DMS153 (cell line): Measurements from ENCODE around the gene ENC1.

Source experiments
- DNase-seq: peaks from one replicate; lab custom pipeline; 2025; lab: John Stamatoyannopoulos, UW

Gene ENC1

DNA sequence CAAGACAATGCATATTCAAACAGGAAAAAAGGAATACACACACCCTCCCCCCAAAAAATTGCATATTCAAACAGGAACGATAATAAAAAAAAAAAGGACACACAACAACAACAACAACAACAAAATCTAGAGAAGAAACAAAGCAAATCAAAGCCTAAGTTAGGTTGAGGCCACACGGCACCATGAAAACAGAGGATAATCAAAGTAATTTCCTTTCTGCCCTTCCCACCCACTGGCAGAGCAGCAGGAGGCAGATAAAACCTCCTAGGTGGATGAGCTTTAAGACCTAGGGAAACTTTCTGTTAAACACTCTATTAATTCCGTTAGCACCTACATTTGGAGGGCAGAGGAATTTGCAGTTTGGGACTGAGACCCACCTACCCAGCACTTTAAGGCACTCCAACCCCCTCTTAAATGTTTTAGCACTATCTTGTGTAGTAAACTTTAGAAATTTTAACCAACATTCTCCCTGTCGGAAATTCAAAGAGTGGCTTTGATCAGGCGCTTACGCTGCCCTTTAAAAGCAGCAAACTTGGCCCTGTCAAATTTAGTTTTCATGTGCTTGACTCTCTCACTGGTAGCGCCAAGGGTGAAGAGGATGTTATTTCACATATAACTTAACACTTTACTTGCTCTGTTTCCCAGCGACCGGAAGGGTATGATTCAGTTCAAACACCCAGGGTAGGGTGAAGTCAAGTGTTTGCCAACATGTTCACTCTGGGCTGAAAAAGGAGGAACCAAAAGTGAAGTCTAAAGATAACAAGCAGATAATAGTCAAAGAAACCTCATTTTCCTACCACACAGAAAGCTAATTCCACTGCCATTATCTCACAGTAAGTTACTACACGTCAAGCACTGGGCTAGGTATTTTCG lies 9.2 kb downstream of the ENC1 start:
- no peak for DNase-seq

GRCh38 chr5:74630453-74631066 lies 10.0 kb downstream of the ENC1 start:
- no peak for DNase-seq

DNA sequence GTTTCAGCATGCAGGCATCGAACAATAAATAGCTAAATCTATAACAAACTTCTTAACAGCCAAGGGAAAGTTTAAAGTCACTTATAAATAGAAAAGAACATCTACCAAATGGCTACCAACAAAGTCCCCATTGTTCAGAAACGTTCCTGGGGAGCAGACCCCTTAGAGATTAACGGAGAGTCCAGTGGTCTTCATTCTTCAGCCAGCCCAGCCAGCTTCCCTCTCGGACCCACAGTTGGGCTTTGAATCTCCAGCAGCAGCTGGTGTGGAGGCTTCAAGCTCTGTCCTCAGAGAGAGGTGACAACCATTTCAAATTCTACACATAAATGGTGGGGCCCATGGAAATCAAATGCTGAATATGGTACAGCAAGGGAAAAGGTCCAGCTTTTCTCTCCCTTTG lies 11.2 kb downstream of the ENC1 start:
- DNase-seq = no peak

DNA sequence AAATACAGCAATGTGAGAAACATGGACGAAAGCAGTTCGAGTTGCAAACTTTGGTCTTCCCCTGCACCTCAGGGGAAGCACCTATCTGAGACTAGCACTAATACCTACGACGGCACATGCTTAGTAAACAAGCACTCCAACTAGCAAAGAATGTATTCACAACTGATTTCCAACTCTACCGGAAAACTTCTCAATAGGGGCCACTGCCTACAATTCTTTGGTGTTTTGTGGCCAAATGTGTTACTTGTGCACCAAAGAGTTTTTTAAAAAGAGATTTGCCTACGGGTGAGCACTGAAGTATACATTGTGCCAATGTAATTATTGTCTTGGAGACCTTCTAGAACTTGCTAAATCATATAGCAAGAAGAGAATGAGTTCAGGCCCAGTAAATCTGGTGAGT lies 12.2 kb downstream of the ENC1 start:
- DNase-seq = no peak

GRCh38 chr5:74627646-74628279 lies 12.8 kb downstream of the ENC1 start:
- DNase-seq = no peak

DNA sequence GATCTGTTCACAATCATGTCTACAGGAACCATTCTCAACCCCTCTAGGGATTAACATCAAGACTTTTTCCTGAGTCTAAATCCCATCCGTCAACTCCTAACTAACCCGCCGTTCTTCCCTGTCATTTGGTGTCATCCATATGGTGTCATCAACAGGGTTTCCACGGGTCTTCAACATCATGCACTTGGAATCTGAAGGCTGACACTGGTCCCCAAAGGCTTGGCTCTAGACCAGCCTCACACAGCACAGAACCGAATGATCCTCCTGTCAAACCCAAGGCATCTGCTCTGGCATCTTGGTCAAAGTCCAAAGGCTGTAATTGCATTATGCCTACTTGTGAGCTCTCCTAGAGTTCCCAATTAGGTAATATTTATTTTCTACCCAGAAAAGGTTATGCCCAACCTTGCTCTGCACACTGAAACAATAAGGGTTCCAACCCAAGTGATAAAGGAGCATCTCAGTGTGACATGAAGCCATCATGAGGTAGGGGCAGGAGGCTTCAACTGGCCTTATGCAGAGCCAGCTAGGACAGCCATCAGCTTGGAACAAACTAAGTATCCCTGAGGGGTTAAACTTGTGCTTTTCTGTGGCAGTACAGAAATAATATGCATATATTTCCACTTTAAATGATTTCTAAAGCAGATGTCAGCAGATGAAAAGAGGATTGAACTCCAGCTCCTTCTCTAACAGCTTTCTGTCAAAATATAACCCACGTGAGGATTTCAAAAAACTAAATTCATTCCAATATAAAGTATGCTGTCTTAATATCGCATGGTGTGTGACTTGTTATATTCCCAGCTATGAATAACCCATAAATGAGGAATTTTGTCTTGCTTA lies 13.9 kb downstream of the ENC1 start:
- no peak for DNase-seq

- DNase-seq = no peak
Observed at GRCh38 chr5:74625742-74626241, 14.7 kb downstream of the ENC1 start.

- no peak for DNase-seq
Observed at GRCh38 chr5:74624931-74625505, 15.5 kb downstream of the ENC1 start.

DNA sequence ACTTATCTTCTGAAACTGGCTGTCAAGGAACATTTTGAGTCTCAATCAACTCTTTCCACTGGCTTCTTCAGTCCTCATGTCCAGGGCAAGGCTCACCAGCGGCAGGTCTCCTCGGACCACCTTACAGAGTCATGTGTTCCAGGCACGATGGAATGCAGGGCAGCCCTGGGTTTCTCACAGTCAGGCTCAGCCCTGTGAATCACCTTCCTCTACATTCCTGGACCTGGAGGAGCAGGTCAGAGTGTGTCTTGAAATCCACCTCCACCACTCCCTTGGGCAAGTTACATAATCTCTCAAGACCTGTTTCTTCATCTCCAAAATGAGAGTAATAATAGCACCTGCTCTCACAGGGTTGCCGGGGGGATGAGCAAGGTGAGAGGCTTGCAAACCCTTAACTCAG lies 16.0 kb downstream of the ENC1 start:
- DNase-seq = no peak

GRCh38 chr5:74623748-74624408 lies 16.6 kb downstream of the ENC1 start:
- DNase-seq = no peak

DNA sequence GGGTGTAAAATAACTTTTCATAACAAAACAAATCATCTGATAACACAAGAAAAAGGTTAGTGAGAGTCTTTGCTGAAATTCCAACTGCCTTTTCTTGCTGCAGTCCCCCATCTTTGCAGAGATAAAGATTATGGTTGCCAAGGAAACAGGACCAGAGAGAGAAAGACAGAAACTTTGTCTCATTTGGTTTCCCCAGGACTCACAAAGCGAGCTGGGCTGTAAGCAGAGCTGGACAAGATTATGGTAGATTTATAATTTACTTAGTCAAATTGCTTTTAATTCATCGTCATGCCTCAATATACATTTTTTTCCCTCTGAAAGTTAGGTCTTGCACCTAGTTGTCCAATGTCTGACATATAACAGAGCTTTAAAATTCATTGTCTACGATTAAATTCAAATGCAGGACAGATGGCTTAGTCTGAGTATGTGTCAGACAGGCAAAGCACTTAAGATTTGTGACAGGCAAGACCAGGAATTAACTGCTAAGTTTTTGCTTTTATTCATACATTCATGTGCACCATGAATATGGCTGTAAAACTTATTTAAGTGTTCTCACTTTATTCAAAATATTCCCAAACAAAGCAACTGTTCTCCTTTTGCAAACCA lies 17.4 kb downstream of the ENC1 start:
- DNase-seq = no peak

DNA sequence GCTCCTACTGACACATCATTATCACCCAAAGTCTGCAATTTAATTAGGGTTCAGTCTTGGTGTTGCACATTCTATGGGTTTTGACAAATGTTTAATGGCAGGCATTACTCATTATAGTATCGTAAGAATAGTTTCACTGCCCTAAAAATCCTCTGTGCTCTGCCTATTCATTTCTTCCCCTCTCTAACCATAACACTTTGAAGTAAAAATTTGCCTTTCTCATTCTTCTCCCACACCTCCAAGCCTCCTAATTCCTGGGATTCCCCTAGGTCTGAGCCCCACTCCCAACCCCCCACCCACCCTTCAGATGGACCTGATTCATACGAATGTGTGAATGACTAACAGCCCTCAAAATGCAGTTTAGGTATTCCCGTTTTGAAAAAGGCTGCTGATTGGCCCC lies 18.4 kb downstream of the ENC1 start:
- no peak for DNase-seq

DNA sequence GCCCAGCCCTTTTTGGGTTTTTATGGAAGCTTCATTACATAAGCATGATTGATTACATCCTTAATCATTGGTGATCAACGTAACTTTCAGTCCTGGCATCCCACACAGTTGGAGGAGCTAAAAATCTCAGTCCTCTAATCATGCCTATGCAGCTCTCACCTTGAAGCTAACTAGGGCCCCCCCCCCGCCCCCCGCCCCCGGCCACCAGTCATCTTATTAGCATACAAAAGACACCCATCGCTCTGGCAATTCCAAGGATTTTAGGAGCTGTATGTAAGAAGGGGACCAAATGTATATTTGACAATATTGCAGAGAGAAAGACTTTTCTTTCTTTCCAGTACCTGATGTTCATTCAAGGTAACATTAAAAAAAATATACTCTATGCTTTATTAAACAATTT lies 19.0 kb downstream of the ENC1 start:
- DNase-seq = no peak

- no peak for DNase-seq
Observed at GRCh38 chr5:74619308-74619707, 21.2 kb downstream of the ENC1 start.

DNA sequence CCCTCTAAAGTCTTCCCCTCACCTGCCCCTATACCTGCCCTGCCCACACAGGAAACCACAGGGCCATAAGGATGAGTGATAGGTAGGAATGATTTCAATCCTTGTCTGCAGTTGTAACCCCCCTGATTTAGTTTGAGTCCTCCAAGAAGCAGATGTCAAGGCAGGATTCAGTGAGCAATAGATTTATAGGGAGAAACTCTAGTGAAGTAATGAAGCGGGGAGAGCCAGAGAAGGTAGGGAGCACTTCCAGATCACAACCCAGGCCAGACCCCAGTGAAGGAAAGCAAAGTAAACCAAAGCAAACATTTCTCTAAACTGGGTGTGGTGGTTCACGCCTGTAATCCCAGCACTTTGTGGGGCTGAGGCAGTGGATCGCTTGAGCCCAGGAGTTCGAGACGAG lies 22.4 kb downstream of the ENC1 start:
- no peak for DNase-seq

GRCh38 chr5:74617202-74617601 lies 23.3 kb downstream of the ENC1 start:
- DNase-seq = no peak

- DNase-seq = no peak
Observed at GRCh38 chr5:74616236-74617146, 24.0 kb downstream of the ENC1 start.

- DNase-seq = no peak
Observed at GRCh38 chr5:74613283-74613682, 27.2 kb downstream of the ENC1 start.

DNA sequence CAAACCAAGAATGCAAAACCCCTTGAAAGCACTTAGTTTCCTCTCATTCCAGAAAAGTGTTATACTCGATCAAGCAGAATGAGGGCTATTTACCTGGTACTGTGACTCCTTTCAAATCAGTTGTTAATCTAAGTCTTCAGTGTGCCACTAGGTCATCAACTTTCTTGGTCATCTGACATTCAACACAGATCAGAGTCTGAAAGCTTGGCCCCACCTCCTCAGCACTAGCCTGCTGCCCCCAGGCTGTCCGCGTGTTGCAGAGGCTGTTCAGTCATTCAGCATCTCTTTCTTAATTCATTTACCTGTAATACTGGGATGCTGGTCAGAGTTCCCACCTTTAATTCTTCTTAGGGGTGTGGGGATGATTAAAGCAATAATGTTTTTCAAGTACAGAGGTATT lies 28.5 kb downstream of the ENC1 start:
- no peak for DNase-seq
